Endothelial cell of umbilical vein (primary cell): ENCODE results near the gene TRIM29.

Source experiments
- EZH2 ChIP-seq: IDR thresholded peaks from 2 replicates; pipeline ENCODE4 v1.6.1; 2012; ENCODE audit warnings: borderline replicate concordance, low read depth, mild to moderate bottlenecking, moderate library complexity, low read length, inconsistent platforms; ENCODE audit not compliant: severe bottlenecking
- JUN ChIP-seq: IDR thresholded peaks from 2 replicates; pipeline ENCODE4 v1.6.1; 2011; ENCODE audit warnings: borderline replicate concordance, low read depth; ENCODE audit not compliant: insufficient read length, insufficient read depth
- MYC ChIP-seq: IDR thresholded peaks from one replicate; pipeline ENCODE4 v1.6.1; 2011; ENCODE audit warnings: mild to moderate bottlenecking, low read depth, low read length
- POLR2A ChIP-seq: IDR thresholded peaks from 2 replicates; pipeline ENCODE4 v1.6.1; 2012; ENCODE audit warnings: low read depth, mild to moderate bottlenecking, control low read depth, low read length
- POLR2AphosphoS5 ChIP-seq: IDR thresholded peaks from 2 replicates; pipeline ENCODE4 v1.6.1; 2012; ENCODE audit warnings: low read depth, mild to moderate bottlenecking, control low read depth, low read length, moderate library complexity; ENCODE audit not compliant: insufficient read depth
- TF ChIP-seq, protein P1 (sequence below), 2 donors: IDR thresholded peaks; 1 replicate in 1 of 2; 2 replicates in 1 of 2; pipeline ENCODE4 v1.5.1; 2011; ENCODE audit warnings: low read length in 2 of 2, mild to moderate bottlenecking in 2 of 2, moderate library complexity in 2 of 2, control low read depth in 1 of 2, inconsistent platforms in 1 of 2, low read depth in 1 of 2; ENCODE audit not compliant: insufficient read depth in 1 of 2; ENCODE audit errors: extremely low read depth in 1 of 2

GRCh38 chr11:120108154-120108784, 29.6 kb downstream of the TRIM29 start:
- TF ChIP-seq, protein P1, sequence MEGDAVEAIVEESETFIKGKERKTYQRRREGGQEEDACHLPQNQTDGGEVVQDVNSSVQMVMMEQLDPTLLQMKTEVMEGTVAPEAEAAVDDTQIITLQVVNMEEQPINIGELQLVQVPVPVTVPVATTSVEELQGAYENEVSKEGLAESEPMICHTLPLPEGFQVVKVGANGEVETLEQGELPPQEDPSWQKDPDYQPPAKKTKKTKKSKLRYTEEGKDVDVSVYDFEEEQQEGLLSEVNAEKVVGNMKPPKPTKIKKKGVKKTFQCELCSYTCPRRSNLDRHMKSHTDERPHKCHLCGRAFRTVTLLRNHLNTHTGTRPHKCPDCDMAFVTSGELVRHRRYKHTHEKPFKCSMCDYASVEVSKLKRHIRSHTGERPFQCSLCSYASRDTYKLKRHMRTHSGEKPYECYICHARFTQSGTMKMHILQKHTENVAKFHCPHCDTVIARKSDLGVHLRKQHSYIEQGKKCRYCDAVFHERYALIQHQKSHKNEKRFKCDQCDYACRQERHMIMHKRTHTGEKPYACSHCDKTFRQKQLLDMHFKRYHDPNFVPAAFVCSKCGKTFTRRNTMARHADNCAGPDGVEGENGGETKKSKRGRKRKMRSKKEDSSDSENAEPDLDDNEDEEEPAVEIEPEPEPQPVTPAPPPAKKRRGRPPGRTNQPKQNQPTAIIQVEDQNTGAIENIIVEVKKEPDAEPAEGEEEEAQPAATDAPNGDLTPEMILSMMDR (IDR thresholded peaks at IDR 0.05; ENCODE audit: extremely low read depth in 1 of 2, insufficient read depth in 1 of 2, low read depth in 1 of 2, low read length in 2 of 2) = peak; percentile 96 to 99
- TF ChIP-seq EZH2 (no peak), POLR2A (no peak), MYC (no peak), POLR2AphosphoS5 (no peak), JUN (no peak)
